NK-92 treated with Interleukin-12 subunit alpha and Interleukin-12 subunit beta, amount 100 ng/mL, for 24 hours (cell line): ENCODE data around the gene DAP3.
"Not testable (repeated sequence)": the region's sequence is repeated elsewhere in the genome, so short reads cannot be mapped to it uniquely, and the experiment has no call there.

Source experiments
- DNase-seq: peaks from one replicate; lab custom pipeline; 2025; lab: John Stamatoyannopoulos, UW

The DAP3 gene

DNA sequence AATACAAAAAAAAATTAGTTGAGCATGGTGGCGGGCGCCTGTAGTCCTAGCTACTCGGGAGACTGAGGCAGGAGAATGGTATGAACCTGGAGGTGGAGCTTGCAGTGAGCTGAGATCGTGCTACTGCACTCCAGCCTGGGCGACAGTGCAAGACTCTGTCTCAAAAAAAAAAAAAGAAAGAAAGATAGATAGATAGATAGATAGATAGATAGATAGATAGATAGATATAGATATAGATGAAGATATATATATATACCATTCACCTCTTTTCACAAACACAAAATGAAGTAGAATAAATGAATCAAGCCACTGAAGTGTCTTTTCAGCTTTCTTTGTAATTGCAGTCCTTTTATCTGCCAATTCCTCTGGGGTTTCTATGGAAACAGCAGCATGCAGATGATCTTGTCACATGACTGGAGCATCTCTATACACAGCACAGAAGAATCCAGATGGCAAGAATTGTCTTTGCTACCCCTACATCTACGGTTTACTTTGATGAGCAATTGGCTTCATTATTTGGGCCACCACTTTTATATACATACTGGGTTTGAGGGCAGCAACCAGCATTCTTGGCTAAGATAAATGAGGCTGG is 29.7 kb downstream of the DAP3 start:
- not testable (repeated sequence) for DNase-seq

DNA sequence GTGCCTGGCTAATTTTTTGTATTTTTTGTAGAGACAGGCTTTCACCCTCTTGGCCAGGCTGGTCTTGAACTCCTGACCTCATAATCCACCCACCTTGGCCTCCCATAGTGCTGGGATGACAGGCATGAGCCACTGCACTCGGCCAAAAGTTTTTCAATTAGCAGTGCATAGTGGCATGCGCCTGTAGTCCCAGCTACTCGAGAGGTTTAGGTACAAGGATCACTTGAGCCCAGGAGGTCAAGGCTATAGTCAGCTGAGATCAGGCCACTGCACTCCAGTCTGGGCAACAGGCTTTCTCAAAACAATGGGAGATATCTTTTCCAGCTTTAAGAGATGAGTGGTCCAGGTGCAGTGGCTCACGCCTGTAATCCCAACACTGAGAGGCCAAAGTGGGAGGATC is 30.8 kb downstream of the DAP3 start:
- no peak for DNase-seq

DNA sequence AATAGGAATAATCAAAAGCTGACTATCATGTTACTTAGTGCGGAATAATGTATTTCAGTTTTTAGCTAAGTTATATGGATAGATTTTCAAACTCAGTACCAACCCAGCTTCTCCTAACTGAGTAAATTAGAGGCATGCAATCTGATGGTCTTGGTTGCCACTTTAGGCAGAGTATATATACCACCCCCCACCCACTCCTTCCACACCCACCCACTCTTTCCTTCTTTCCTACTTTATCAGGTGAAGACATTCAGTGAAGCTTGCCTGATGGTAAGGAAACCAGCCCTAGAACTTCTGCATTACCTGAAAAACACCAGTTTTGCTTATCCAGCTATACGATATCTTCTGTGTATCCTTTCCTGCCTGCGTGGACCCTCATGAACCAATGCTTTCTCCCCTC is 36.3 kb downstream of the DAP3 start:
- DNase-seq: no peak

DNA sequence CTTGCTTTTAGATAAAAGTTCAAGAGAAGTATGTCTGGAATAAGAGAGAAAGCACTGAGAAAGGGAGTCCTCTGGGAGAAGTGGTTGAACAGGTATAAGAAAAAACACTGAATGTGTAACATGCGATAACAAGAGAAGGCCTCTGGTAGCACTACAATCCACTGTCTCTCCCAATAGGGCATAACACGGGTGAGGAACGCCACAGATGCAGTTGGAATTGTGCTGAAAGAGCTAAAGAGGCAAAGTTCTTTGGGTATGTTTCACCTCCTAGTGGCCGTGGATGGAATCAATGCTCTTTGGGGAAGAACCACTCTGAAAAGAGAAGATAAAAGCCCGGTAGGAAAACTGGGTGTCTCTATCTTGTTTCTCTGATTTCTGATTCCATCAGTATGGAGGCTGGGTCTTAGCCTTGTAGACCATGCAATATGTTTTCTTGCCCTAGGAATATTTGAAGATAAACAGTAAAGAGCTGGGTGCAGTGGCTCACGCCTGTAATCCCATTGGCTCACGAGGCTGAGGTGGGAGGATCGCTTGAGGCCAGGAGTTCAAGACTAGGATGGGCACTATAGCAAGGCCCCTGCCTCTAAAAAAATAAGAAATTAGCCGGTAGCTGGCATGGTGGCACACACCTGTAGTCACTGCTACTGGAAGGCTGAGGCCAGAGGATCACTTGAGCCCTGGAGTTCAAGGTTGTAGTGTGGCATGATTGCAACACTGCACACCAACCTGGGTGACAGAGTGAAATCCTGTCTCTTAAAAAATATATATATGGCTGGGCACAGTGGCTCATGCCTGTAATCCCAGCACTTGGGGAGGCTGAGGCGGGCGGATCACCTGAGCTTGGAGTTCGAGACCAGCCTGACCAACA is 40.4 kb downstream of the DAP3 start:
- DNase-seq: no peak

DNA sequence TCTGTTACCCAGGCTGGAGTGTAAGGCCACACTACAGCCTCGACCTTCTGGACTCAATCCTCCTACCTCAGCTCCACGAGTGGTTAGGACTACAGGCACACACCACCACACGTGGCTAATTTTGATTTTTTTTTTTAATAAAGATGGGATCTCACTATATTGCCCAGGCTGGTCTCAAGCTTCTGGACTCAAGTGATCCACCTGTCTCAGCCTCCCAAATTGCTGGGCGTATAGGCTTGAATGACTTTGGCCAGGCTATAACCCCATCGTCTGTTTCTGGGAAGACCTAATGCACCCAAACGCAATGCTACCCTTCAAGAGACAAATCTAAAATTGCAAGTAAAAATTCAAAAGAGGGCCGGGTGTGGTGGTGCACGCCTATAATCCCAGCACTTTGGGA is 52.1 kb downstream of the DAP3 start:
- DNase-seq: no peak

DNA sequence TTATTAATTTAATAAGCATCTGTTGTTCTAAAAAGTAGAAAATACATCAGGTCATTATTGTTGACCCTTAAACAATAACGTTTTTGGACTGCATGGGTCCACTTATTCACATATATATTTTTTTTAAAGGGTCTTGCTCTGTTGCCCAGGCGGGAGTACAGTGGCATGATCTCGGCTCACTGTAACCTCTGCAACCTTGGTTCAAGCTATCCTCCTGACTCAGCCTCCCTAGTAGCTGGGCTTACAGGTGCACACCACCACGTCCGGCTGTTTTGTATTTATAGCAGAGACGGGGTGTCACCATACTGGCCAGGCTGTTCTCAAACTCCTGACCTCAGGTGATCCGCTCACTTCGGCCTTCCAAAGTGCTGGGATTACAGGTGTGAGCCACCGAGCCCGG is 53.0 kb downstream of the DAP3 start:
- DNase-seq: no peak

DNA sequence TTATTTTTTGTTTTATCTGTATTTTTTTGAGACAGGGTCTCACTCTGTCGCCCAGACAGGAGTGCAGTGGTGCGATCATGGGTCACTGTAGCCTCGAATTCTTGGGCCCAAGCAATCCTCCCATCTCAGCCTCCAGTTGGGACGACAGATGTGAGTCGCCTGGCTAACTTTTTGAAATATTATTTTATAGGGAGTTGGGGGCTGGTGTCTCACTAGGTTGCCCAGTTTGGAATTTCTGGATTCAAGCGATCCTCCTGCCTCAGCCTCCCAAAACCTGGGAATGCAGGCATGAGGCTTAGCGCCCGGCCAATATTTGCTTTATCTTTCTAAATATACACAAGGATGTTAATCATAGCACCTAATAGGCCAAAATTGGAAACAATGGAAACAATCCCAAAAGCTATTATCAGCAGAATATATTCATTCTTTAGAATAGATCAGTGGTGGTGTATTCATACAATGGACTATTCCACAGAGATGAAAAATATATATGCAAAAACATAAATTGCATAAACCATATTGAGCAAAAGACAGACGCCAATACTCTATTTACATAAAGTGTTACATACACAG is 55.9 kb downstream of the DAP3 start:
- no peak for DNase-seq

DNA sequence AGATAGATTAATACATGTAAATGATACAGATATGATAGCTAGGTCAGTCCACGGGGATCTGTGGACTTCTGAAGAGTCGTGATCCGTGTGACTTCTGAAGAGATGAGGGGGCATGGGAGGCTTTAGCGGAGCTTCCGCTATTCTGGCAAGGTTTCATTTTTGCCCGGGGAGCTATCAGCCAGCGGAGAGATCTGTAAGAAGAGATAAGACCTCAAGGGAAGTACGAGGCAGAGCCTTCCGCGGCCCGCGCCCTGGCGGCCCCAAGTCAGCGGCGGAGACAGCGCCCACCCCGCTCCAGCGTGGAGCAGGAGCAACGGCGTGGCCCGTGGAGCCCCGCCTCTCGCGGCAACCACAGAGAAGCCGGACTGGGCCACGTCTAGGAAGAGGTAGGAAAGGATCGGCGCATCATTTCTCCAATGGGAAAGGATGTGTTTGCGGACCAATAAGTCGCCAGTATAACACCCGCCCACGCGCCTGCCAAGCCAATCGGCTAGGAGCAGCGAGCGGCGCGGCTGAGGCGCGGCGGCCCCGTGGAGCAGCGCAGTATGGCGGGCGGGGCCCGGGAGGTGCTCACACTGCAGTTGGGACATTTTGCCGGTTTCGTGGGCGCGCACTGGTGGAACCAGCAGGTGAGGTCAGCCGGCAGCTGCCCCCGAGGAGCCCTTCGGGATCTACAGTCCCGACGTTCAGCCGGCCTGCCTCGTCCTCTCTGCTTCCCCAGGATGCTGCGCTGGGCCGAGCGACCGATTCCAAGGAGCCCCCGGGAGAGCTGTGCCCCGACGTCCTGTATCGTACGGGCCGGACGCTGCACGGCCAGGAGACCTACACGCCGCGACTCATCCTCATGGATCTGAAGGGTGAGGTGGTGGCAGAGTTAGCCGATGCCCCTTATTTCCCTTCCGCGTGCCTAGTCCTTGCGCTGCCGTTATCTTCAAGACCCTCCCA is 56.7 kb downstream of the DAP3 start:
- DNase-seq: peak; percentile 93

DNA sequence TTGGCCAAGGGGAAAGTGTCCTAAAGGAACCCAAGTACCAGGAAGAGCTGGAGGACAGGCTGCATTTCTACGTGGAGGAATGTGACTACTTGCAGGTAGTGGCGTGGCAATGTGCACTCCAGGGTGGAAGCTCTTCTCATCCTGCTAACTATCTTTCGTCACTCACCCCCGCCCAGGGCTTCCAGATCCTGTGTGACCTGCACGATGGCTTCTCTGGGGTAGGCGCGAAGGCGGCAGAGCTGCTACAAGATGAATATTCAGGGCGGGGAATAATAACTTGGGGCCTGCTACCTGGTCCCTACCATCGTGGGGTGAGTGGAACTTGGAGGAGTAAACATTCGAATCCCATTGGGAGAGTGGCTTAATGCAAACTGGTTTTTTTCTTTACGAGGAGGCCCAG is 58.7 kb downstream of the DAP3 start:
- DNase-seq: not testable (repeated sequence)

DNA sequence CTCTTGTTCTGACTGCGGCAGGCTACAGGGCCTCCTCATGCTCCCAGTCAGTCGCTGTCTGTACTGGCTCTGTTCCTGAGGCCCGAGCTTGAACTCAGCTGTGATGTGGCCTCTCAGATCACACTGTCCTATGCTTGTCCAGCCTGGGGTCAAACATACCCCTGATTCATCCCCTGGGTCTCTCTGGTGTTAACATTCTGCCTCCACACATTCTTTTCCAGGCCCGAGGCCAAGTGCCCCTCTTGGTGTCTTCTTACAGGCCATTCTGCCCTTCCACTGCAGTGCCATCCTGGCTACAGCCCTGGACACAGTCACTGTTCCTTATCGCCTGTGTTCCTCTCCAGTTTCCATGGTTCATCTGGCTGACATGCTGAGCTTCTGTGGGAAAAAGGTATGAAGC is 59.2 kb downstream of the DAP3 start:
- not testable (repeated sequence) for DNase-seq

DNA sequence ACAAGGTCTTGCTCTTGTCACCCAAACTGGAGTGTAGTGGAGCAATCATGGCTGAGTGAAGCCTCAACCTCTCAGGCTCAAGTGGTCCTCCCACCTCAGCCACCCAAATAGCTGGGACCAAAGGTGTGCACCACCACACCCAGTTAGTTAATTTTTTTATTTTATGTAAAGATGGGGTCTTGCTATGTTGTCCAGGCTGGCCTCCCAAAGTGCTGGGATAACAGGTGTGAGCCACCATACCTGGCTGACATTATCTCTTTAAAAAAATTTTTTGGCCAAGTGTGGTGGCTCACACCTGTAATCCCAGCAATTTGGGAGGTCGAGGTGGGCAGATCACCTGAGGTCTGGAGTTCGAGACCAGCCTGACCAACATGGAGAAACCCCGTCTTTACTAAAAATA is 70.1 kb downstream of the DAP3 start:
- not testable (repeated sequence) for DNase-seq

DNA sequence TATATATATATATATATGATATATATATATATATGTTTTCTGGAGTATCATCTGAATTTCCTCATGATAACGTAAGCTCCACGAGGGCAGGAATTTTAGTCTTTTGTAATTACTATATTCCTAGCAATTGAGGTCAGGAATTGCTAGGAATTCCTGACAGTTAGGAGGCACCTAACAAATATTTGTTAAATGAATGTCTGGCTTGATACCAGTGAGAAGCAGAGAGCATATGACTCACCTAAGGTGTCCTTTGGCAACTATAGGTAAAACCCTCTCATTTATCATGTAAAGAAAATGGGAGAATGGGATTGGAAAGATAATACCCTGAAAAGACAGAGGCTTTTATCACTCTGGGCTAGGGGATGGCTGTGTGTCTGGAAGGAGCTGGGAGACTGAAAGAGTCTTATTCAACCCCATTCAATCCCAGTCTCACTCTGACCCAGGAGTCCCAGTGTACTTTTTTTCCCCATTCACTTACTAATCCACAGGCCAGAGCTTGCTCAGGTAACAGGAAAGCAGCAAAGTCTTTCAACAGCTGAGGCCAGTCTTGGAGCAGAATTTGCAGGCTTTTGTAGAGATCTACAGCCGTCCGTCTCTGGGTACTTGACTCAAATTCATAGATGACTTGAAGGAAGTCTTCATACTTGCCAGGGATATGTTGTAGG is 71.2 kb downstream of the DAP3 start:
- DNase-seq: no peak

DNA sequence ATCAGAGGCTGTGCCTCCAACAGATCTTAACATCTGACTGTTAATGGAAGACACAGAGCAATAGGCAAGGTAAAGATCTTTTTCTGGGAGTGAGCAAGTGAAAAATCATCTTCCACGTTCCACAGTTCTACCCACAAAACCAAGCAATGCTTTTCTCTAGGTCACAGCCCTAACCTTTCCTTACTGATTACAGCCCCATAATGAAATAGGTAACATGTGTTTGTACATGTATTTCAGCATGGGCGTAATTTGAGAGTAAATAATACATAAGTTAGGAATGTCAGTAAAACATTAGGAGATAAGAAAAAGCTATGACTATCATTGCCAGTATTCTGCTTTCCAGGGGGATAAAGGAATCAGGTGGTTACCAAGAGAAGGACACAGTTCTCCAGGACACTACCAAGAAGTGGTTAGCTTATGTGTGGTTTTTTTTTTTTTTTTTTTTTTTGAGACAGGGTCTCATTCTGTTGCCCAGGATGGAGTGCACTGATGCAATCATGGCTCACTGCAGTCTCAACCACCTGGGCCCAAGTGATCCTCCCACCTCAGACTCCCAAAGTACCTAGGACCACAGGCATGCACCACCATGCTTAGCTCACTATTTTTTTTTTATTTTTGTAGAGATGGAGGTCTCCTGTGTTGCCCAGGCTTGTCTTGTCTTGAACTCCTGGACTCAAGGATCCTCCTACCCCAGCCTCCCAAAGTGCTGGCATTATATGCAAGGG is 72.0 kb downstream of the DAP3 start:
- DNase-seq: no peak

DNA sequence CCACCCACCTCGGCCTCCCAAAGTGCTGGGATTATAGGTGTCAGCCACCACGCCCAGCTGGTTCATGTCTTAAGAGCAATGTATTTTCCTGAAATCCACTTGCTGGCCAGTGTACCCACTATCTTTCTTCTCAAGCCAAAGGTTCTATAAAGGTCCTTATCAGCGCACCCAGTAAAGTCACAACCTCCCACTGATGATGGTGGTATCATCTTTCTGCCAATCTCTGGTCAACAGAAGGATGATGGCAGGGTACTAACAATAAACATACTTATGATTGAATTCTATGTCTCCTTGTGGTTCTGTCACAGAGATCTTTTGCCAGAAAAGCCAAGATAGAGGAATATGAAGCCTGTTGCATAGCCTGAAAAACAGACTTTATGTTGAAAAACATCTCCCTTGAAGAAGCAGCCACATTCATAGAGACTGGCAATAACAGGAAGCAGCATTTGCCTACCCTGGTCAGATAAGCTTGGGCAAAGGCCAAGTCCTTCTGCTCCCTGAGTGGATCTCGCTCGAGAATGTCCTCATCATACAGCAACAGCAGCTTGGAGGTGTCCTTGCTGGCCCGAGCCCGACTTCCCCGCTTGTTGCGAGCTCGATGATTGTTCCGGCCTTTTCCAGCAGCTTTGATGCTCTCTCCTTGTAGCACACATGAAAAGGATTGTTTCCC is 73.0 kb downstream of the DAP3 start:
- no peak for DNase-seq

DNA sequence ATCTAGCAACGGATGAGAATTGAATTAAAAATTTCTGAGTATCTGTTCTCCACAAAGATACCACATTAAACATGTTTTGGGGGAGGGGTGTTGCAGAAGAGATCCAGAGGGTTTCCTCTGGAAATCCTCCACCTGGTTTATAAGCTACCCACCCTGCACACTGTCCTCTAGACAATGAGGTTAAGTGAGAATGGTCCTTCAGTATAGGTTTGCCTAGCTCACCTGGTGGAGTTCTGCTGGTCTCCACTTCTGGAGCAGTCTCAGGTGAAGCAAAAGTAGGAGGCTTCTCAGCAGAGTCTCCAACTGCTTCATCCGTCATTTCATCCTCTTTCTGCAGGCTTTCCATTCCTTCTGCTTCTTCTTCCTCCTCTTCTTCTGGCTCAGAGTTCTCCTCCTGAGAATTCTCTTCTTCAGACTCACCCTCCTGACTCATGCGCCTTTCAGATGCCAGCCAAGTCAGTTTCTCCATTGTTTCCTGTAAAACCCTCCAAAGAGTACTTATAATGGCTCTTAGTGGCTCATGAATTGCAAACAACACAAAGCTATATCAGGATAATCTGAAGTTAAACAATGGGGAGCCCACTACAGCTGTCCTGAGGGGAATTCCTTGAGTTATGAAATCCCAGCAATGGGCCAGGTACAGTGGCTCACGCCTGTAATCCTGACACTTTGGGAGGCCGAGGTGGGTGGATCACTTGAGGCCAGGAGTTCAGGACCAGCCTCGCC is 74.4 kb downstream of the DAP3 start:
- DNase-seq: not testable (repeated sequence)

DNA sequence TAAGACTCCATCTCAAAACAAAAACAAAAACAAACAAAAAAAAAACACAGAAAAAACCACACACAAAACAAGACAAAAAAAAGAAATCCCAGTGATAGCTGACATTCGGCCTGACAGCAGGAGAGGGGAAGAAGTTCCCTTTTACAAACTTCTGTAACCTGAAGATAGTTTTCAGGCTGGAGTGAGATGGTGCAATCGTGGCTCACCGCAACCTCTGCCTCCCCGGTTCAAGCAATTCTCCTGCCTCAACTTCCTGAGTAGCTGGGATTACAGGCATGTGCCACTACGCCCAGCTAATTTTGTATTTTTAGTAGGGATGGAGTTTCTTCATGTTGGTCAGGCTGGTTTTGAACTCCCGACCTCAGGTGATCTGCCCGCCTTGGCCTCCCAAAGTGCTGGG is 75.1 kb downstream of the DAP3 start:
- DNase-seq: not testable (repeated sequence)

DNA sequence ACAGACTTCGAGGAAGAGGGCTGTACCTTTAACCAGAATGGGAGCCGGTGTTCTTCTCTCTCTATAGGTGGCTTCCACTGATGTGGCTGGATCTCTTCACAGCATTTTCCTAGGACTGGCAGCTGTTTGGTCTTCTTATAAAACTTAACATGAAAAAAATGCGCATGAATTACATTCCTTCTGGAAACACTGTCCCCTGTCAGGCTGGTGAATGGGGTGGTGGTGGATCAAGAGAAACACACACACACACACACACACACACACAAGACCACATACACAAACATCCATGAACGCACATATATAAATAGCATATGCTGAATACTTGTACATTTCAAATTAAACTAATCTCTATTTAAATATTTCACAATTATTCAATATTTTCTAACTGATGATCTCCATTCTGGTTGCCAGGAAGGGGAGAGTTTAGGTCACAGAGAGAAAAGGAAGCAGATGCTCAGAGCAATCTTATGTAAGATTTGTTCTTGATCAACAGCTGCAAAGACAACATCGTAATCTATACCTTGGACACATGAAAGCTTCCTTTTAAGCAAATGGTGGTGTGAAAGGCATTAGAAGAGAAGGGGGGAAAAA is 78.6 kb downstream of the DAP3 start:
- not testable (repeated sequence) for DNase-seq

DNA sequence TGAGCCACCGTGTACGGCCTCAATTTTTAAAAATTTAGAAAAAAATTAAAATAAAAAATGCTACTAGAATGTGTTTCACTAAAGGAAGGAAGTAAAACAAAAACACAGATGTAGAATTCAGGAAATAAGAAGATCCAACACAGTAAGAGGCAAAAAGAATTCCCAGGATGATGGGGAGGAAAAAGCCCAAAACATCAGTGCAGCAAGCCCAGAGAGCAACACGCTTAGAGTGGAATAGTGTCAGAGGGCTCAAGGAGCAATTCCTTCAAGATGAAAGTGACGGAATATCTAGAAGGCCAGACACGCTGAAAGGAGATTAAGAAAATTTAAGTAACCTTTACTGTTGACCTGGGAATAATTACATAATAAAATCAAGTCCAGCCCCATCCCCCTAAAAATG is 80.4 kb downstream of the DAP3 start:
- no peak for DNase-seq

DNA sequence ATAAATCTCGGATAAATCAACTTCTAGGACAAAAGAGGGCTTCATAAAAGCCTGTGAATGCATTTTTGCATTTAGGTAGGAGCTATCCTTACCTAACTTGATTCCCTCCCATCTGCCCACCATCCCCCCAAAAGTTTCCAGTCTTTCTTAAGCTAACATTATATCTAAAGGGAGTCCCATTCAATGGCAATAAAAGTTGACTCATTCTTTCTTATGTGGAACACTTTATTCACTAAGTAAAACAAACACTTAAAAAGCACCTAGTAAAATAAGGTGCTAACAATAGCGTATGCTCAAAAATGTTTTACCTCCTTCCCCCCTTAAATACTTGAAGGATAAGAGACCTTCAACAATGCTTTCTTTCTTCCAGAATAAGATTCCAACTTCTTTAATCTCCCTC is 84.3 kb downstream of the DAP3 start:
- no peak for DNase-seq
